ENCODE data around the gene RPS6KB2.
"Not testable (repeated sequence)": the region's sequence is repeated elsewhere in the genome, so short reads cannot be mapped to it uniquely, and the experiment has no call there.

The RPS6KB2 gene

DNA sequence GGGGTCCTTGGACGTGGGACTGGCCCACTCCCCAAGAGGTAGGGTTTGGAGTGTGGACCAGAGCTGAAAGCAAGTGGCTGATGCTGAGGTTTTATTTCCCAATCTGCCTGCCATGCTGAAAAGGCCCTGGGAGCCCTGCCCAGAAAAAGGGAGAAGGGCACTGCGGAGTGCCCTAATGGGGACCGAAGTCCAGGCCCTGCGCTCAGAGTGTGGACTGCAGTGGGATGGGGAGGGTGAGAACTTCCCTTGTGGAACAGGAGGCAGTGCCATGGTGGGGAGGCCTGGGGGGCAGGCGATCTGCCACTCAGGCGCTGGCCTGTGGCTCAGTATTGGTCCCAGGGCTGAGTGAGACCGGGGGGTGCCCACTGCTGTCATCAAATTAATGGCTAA lies 19.9 kb downstream of the RPS6KB2 start:
- no peak for DNase-seq

DNA sequence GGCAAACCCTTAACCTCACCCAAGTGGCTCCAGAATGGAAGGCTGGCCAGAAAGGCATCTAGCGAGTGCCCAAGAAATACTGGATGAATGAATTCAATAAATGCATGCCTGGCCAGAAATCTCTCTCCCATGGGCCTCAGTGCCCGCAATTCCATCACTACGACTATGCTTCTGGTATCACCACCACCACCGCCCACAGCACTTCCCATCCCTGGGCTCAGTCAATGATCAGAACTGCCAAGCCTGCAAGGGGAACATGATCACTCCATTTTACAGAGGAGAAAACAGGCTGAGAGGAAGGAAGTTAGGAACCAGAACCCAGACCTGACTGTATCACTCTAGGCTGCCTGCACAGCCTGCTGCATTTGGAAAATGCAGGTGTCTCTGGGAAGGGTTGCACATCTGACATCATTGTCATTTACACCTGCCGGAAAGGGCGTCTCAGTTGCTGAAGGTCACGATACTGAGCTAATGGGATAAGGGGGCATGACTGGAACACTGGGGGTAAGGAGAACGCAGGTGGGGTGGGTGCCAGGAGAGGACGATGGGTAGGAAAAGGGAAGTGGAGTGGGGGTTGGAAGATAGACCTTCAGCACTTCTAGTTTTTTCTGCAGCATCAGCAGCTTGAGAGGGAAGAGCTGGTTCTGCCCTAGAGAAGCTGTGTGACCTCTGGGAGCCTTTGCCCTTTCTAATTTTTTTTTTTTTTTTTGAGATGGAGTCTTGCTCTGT lies 21.0 kb downstream of the RPS6KB2 start:
- DNase-seq, result no peak

DNA sequence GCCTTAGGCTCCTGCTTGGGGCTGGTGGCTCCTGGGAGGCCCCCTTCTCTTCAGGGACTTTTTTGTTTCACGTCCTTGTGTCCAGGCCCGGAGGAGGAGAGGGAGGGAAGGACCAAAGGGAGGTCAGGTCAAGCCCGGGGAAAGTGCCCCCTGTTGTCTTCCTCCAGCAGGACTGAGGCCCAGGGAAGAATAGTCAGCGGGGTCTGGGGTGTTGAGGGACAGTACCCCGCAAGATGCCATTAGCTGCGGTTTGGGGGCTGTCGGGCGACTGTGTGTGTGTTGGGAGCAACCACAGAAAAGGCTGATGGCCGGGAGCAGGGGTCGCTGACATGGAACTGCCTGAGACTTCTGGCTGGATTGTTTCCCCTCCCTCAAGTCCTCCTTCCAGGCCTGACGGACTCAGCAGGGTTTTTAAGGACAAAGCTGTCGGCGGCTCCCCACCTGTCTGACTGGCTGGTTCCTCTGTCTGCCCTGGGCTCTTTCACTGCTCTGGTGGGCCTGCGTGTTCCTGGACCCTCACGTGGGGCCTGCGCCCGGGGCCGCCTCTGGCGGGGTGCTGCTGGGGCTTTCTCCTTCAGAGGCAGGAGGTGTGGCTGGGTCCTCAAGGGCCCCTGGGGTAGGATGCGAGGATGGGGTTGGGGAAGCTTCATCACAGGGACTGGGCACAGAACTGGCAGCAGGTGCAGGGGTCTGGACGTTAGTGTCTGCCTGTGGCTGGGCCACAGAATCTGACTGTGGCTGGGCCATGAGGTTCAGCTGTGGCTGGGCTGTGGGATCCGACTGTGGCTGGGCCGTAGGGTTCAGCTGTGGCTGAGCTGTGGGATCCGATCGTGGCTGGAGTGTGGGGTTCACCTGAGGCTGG lies 22.7 kb downstream of the RPS6KB2 start:
- DNase-seq, result no peak

DNA sequence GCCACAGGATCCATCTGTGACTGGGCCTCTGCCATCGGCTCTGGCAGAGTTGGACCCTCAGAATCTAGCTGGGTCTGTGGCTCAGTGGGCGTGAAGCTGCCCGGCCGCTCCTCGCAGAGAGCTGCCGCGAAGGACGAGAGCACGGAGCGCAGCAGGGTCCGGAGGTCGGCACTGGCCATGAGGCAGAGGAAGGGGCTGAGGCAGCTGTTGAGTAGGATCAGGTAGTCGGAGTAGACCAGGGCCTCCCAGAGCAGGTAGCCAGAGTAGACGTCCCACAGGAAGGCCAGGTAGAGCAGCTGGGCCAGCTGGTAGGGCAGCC lies 23.3 kb downstream of the RPS6KB2 start:
- DNase-seq, result no peak

DNA sequence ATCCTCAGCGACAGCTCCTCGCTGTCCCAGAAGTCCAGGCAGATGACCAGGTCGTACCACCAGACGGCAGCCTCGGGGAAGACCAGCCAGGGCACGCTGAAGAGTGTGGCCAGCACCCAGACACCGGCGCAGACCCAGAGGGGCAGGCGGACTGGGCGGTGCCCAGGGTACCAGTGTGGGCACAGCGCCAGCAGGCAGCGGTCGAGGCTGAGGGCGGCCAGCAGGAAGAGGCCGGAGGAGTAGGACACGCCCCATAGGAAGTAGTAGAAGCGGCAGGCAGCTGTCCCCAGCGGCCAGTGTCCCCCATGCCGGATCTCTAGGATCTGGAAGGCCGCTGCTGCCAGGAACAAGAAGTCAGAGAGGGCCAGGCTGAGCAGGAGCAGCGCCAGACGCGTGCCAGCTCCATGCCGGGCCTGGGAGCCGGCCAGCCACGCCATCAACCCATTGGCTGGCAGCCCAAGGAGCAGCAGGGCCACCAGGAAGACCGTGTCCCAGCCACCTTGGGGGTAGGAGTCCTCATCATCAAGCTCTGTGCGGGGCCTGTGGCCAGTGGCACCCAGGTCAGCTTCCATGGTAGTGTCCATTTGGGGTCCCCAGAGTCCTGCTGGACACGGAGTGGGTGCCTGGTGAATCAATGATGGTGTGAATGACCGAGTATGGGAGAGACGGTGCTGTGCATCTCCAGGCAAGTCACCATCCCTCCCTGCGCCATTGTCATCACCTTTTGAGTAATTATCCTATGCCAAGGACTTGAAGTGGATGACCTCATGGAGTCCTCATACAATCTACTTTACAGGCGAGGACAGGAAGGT lies 24.1 kb downstream of the RPS6KB2 start, which contains the start of gene GPR152:
Gene GPR152 (minus strand): TSS at position 589 of the 812 bp plus-strand sequence. CDS start 5 bp downstream, at position 584.
- DNase-seq, result no peak

DNA sequence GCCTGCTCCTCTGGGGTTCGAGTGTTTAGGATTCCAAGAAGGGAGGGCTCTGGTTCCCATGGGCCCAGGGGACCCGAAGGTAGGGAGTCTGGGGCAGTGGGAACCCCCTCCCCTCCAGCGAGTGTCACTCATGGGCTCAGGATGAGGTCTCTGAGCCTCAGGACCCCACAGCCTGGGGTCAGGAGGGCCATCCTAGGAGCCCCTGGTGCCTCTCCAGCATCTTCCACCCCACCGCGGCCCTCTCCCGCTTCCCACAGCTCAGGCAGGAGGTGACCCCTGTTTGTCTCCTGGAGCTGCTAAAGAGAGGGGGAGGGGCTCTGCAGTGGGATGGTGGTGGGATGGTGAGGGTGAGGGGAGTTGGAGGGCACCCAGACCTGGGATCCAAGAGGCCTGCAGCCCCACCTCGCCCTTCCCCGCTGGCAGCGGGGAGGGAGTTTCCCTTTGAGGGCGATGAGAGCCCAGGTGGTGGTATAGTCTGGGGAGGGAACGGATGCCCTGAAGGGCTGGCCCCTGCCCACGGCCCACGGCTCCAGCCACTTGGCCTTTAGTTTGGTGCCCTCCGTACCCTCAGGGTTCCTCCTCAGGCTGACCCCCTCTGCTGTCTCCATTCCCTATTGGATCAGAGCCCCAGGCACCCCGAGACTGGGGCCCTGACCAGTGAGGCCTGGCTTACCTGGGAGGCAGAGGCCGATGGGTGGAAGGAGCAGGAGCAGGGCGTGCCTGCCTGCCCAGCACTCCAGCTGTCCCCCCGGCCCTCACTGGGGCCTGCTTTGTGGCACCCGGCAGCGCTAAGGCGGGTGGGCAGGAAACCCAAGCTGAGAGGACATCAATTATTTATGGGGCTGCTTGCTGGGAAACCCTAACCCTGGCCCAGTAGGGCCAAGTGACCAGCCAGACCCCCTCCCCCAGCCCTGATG lies 25.8 kb downstream of the RPS6KB2 start:
- no peak for DNase-seq

DNA sequence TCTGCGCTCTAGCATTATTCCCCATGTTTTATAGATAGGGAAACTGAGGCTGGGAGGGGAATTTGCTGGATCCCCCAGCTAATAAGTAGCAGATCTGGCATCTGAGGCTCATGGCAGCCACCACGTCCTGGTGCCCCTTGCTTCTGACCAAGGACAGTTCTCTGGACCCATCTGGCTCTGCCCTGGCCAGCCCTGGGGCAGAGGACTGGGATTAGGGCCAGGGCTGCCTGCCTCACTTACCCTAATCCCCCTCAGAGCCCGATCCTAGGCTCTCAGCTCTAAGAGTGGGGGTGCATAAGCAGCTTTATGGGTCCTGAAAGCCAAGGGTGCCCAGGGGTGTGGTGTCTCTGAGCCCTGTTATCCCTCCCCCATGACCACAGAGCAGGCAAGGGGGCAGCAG lies 26.8 kb downstream of the RPS6KB2 start, which contains the start of gene CABP4:
Gene CABP4 (plus strand): TSS at position 301 of the 400 bp plus-strand sequence. CDS start 70 bp downstream, at position 371.
- no peak for DNase-seq

DNA sequence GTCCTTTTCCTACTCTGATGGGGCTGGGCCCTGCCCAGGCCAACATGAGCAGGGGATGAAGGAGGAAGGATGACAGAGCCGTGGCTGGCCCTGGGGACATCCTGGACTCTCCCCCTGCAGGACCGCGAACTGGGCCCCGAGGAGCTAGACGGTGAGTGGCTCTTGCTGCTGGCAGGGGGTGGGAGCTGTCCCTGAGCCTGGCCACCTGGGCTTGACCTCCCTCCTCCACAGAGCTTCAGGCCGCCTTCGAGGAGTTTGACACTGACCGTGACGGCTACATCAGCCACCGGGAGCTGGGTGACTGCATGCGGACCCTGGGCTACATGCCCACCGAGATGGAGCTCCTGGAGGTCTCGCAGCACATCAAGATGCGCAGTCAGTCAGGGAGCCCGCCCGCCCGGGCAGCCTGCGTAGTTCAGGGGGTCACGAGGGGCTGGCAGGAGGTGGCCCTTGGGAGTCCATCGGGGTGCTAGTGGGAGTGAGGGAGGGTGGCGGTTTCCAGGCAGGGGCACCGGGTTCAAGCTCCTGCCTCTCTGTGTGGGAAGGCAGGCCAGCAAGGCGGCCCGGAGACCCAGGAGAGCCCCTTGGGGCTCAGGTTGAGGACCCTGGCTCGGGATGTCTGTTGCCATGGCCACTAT lies 27.9 kb downstream of the RPS6KB2 start:
- DNase-seq, result no peak

DNA sequence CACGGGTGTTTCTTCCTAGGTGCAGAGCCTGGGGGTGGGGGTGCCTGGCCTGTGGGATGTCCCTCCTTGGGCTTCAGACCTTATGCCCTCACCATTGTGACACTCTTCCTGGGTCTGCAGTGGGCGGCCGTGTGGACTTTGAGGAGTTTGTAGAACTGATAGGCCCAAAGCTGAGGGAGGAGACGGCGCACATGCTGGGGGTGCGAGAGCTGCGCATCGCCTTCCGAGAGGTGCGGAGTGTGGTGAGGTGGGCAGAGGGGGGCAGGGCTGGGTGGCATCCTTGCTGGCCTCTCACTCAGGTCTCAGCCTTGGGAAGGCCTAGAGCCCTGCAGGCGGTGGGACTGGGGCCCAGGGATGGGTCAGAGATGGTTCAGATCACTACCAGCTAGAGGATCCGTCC lies 29.2 kb downstream of the RPS6KB2 start:
- no peak for DNase-seq

DNA sequence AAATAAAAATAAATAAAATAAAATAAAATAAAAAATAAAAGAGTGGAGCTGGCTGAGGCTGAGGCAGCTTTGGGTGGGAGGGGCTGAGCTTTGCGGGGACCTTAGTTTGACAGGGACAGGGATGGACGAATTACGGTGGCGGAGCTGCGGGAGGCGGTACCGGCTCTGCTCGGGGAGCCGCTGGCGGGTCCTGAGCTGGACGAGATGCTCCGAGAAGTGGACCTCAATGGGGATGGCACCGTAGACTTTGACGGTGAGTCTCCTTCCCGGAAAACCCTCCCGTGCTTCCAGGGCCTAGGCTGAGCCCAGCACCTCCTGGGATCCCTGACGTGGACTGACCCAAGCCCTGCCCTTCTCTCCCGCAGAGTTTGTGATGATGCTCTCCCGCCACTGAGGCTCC lies 30.0 kb downstream of the RPS6KB2 start:
- no peak for DNase-seq

DNA sequence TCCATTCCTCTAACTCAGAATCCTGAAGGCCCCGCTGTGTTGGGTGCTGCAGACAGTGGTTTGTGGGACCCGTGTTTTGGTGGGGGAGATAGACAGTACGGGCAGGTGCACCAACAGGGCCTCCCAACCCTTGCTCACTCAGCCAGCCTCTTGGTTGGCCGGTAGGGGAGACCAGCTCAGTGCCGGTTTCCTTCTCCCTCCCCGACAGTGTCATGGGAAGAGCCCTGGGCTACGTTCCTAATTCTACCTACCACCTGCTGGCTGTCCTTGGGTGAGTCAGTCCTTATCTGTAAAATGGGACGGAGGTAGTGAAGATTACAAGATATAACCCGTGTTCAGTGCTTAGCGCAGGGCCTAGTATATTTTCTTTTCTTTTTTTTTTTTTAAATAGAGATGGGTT lies 34.9 kb downstream of the RPS6KB2 start:
- DNase-seq, result no peak

DNA sequence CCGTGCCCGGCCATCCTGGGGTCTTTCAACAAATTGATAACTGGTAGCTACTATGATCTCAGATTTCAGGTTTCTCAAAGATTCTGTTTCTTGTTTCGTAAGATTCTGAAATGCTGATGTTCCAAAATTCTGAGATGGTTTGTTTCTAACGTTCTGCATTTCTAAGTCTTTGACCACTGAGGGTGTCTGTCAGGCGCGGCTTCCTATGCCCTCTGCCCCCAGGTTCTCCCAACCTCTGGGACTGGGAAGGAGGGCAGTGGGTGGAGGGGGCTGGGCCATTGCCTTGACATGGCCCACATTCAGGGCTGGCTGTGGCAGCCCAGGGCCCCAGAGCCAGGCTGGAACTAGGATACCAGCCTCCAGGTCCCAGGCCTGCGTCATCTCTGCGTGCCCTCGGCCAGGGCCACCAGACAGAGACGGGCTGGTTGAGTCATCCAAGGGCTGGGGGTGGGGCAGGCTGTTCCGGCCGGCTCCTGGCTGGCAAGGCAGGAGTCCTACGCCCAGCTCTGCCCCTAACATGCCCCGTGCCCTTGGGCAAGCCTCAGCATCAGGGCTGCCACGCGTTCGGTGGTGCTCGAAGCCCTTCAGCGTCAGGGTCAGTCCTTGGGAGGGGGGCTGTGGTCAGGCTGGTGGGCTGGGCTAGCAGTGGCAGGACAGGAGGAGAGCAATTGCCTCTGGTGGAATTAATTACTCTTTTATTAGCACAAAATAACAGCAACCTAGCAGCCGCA lies 35.6 kb downstream of the RPS6KB2 start:
- no peak for DNase-seq

DNA sequence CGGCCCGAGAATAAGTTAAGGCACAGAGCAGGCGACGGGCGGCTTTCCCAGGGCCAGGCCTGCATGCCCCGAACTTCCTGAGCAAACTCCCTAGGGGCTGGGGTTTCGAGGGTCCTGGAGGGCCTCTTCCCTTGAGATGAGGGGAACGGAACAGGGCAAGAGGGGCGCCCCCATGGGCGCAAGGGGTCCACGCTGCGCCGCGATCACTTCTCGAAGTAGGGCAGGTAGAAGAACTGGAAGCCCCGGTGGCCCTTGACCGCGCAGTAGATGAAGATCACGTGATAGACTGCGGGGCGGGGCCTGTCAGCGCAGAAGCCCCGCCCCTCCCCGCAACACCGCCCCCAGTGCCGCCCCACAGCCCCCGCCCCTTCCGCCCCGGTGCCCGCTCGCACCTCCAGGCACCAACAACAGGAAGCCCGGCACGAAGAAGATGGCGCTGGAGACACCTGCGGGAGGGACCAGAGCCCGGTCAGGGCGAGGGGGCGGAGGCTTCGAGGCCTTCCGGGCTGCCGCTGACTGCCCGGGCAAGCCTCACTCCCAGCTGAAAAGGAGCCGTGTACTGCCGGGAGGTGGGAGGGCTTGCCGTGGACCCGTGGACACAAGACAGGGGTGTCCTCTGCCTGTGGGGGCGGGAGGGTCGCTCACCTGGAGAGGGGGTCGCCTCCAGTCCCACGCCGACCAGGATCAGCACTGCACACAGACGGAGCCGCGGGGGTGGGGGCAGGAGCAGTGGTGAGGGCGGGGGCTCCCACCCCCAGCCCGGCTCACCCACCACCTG lies 36.3 kb downstream of the RPS6KB2 start:
- DNase-seq, result peak; percentile 72

DNA sequence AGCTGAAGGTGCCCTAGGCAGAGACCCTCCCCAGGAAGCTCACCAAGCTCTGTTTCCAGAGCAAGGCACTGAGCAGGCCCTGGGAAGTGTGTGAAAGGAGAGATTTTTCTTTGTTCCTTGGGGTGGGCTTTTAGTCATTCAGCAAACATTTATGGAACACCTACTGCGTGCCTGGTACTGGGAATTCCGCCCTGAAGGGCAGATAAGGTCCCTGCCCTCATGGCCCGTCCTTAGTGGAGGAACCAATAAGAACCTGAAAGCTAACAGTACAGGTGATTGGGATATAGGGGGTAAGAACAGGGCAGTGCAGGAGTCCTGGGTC lies 36.9 kb downstream of the RPS6KB2 start:
- no peak for DNase-seq

DNA sequence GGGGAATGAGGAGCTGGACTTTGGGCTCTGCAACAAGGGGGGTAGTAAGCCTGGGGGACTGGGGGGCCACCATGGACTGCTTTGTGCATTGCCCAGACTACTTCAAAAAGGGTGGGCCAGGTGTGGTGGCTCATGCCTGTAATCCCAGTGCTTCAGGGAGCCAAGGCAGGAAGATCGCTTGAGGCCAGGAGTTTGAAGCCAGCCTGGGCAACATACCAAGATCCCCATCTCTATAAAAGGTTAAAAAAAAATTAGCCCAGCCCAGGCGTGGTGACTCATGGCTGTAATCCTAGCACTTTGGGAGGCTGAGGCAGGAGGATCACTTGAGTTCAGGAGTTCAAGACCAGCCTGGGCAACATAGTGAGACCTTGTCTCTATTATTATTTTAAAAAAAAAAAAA lies 37.2 kb downstream of the RPS6KB2 start:
- DNase-seq, result not testable (repeated sequence)

DNA sequence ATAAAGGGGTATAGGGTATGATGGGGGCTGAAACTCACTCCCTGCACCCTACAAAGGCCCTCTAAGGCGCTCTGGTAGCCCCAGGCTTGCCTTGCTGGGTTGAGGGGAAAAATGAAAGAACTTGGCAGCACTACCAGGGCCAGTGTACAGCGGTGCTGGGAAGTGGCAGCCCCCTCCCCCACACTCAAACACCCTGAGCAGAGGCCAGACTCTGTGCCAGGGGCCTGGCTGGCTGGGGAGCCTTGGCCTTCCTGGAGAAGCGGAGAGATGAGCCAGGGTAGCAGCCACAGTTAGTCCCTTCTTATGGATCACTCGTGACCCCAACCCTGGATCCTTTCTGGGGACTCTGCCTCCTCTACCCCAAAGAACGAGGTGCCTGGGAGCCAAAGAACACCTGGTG lies 38.1 kb downstream of the RPS6KB2 start:
- no peak for DNase-seq

DNA sequence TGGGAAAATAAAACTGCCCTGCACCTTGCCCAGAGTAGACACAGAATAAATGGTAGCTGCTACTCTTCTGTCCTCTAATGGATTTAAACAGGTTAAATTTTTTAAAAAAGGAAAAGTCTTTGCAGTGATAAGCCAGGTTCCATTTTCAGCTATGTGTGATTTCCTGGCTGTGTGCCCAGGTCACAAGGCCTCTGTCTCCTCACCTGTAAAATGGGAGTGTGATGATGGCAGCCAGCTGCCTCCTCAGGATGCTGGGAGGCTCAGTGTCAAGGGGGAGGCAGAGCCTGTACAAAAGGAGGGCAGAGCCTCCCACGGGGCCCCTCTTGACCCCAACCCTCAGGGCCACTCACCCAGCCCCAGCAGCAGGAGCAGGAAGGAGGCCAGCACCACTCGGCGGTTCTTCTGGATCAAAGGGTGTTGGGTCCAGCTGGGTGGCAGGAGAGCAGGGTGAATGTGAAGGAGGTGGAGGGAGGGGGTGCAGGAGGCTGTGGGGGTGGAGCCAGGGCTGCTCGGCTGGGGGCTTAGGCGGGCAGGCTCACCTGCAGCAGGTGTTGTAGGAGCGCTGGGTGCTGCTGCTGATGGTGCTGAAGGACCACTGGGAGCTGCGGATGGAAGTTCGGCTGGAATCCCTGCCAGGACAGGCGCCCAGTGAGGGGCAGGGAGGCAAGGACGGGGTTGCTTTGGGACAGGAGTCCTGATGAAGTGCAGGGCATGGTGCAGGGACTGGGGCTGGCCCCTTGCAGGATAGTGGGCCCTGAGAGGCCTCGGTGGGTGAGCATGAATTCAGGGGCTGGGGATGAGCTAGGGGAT lies 38.9 kb downstream of the RPS6KB2 start:
- DNase-seq, result no peak

DNA sequence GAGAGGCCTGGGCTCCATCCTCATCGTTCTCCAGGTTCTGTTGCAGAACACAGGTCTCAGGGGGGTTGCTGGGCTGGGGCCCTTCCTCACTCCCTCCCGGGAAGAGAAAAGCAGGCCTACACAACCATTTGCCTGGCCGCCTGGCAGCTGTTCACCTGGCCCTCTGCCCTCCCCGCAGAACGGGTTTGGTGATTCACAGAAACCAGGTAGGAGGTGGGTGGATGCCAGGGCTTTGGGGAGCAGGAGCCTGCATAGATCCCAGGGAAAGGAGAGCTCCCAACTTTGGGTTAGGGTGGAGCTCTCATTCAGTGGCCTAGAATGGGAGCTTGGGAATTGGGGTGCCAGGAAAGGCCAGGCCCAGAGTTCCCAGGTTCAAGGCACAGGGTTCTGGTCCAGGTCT lies 39.8 kb downstream of the RPS6KB2 start:
- DNase-seq, result no peak

DNA sequence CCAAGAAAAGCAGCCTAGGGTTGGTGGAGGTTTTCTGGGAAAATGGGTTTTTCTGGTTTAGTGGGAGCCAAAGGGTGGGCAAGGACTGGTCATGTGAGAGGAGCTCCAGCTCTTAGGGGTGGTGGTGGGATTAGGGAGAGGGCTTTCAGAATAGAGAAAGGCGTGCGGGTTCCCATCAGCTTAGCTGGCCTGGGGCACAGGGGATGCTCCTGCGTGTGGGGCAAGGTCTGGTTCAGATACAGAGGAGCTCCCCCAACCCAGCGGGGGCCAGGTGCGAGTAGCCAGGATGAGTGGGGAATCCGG lies 40.1 kb downstream of the RPS6KB2 start:
- no peak for DNase-seq

Measured in NCI-H1417 treated with DMSO at 0.1 percent for 48 hours (cell line).